Measurements from ENCODE around the gene EXOC3L4.

Gene EXOC3L4

GRCh38 chr14:103104654-103105452, 10.3 kb downstream of the EXOC3L4 start (continued):
- TF ChIP-seq WT1 (tag by site-specific recombination; IDR thresholded peaks at IDR 0.05) = peak; percentile 70; the same call in 1 of the 2 replicates
- TF ChIP-seq KLF1 (tag by site-specific recombination; IDR thresholded peaks at IDR 0.05) = peak; percentile 75
- TF ChIP-seq ZNF624 (tag by site-specific recombination; IDR thresholded peaks at IDR 0.05) = peak; percentile 80; the same call in 1 of the 2 replicates
- TF ChIP-seq, protein P1, sequence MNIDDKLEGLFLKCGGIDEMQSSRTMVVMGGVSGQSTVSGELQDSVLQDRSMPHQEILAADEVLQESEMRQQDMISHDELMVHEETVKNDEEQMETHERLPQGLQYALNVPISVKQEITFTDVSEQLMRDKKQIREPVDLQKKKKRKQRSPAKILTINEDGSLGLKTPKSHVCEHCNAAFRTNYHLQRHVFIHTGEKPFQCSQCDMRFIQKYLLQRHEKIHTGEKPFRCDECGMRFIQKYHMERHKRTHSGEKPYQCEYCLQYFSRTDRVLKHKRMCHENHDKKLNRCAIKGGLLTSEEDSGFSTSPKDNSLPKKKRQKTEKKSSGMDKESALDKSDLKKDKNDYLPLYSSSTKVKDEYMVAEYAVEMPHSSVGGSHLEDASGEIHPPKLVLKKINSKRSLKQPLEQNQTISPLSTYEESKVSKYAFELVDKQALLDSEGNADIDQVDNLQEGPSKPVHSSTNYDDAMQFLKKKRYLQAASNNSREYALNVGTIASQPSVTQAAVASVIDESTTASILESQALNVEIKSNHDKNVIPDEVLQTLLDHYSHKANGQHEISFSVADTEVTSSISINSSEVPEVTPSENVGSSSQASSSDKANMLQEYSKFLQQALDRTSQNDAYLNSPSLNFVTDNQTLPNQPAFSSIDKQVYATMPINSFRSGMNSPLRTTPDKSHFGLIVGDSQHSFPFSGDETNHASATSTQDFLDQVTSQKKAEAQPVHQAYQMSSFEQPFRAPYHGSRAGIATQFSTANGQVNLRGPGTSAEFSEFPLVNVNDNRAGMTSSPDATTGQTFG (tag by site-specific recombination; IDR thresholded peaks at IDR 0.05; ENCODE audit: borderline replicate concordance) = peak; percentile 75; the same call in 1 of the 2 replicates
- no peak for TF ChIP-seq ZNF660 (tag by site-specific recombination; IDR thresholded peaks at IDR 0.05)
- TF ChIP-seq, protein P2, sequence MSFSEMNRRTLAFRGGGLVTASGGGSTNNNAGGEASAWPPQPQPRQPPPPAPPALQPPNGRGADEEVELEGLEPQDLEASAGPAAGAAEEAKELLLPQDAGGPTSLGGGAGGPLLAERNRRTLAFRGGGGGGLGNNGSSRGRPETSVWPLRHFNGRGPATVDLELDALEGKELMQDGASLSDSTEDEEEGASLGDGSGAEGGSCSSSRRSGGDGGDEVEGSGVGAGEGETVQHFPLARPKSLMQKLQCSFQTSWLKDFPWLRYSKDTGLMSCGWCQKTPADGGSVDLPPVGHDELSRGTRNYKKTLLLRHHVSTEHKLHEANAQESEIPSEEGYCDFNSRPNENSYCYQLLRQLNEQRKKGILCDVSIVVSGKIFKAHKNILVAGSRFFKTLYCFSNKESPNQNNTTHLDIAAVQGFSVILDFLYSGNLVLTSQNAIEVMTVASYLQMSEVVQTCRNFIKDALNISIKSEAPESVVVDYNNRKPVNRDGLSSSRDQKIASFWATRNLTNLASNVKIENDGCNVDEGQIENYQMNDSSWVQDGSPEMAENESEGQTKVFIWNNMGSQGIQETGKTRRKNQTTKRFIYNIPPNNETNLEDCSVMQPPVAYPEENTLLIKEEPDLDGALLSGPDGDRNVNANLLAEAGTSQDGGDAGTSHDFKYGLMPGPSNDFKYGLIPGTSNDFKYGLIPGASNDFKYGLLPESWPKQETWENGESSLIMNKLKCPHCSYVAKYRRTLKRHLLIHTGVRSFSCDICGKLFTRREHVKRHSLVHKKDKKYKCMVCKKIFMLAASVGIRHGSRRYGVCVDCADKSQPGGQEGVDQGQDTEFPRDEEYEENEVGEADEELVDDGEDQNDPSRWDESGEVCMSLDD (tag by site-specific recombination; IDR thresholded peaks at IDR 0.05) = peak; percentile 98
- peak; percentile 93 for TF ChIP-seq KLF8 (tag by site-specific recombination; IDR thresholded peaks at IDR 0.05)
- no peak for TF ChIP-seq ATF2 (tag by site-specific recombination; IDR thresholded peaks at IDR 0.05; ENCODE audit: low read depth)
- TF ChIP-seq, protein P3, sequence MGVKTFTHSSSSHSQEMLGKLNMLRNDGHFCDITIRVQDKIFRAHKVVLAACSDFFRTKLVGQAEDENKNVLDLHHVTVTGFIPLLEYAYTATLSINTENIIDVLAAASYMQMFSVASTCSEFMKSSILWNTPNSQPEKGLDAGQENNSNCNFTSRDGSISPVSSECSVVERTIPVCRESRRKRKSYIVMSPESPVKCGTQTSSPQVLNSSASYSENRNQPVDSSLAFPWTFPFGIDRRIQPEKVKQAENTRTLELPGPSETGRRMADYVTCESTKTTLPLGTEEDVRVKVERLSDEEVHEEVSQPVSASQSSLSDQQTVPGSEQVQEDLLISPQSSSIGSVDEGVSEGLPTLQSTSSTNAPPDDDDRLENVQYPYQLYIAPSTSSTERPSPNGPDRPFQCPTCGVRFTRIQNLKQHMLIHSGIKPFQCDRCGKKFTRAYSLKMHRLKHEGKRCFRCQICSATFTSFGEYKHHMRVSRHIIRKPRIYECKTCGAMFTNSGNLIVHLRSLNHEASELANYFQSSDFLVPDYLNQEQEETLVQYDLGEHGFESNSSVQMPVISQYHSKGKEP (tag by site-specific recombination; IDR thresholded peaks at IDR 0.05) = no peak
- TF ChIP-seq ZNF223 (tag by site-specific recombination; IDR thresholded peaks at IDR 0.05) = peak; percentile 79
- TF ChIP-seq MZF1 (tag by site-specific recombination; IDR thresholded peaks at IDR 0.05; ENCODE audit: borderline replicate concordance) = no peak
- no peak for TF ChIP-seq ZNF626 (tag by site-specific recombination; IDR thresholded peaks at IDR 0.05)
- no peak for TF ChIP-seq ZNF830 (tag by site-specific recombination; IDR thresholded peaks at IDR 0.05; ENCODE audit: low read depth)
- no peak for TF ChIP-seq ZNF521 (tag by site-specific recombination; IDR thresholded peaks at IDR 0.05)
- TF ChIP-seq ZNF214 (tag by site-specific recombination; IDR thresholded peaks at IDR 0.05; ENCODE audit: borderline replicate concordance) = no peak
- no peak for TF ChIP-seq MEIS1 (CRISPR knock-in tag; IDR thresholded peaks at IDR 0.05; ENCODE audit: borderline replicate concordance)
- peak; percentile 99 for TF ChIP-seq GLI4 (tag by site-specific recombination; IDR thresholded peaks at IDR 0.05)
- no peak for TF ChIP-seq HOXC10 (CRISPR knock-in tag; IDR thresholded peaks at IDR 0.05)
- TF ChIP-seq ZNF354C (tag by site-specific recombination; IDR thresholded peaks at IDR 0.05; ENCODE audit: borderline replicate concordance, low read depth) = no peak
- TF ChIP-seq, protein P4, sequence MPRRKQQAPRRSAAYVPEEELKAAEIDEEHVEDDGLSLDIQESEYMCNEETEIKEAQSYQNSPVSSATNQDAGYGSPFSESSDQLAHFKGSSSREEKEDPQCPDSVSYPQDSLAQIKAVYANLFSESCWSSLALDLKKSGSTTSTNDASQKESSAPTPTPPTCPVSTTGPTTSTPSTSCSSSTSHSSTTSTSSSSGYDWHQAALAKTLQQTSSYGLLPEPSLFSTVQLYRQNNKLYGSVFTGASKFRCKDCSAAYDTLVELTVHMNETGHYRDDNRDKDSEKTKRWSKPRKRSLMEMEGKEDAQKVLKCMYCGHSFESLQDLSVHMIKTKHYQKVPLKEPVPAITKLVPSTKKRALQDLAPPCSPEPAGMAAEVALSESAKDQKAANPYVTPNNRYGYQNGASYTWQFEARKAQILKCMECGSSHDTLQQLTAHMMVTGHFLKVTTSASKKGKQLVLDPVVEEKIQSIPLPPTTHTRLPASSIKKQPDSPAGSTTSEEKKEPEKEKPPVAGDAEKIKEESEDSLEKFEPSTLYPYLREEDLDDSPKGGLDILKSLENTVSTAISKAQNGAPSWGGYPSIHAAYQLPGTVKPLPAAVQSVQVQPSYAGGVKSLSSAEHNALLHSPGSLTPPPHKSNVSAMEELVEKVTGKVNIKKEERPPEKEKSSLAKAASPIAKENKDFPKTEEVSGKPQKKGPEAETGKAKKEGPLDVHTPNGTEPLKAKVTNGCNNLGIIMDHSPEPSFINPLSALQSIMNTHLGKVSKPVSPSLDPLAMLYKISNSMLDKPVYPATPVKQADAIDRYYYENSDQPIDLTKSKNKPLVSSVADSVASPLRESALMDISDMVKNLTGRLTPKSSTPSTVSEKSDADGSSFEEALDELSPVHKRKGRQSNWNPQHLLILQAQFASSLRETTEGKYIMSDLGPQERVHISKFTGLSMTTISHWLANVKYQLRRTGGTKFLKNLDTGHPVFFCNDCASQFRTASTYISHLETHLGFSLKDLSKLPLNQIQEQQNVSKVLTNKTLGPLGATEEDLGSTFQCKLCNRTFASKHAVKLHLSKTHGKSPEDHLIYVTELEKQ (tag by site-specific recombination; IDR thresholded peaks at IDR 0.05; ENCODE audit: borderline replicate concordance) = no peak; the same call in 1 of the 2 replicates
- TF ChIP-seq ZNF585B (tag by site-specific recombination; IDR thresholded peaks at IDR 0.05) = no peak
- TF ChIP-seq ZNF571 (tag by site-specific recombination; IDR thresholded peaks at IDR 0.05) = no peak
- no peak for TF ChIP-seq ZFP41 (tag by site-specific recombination; IDR thresholded peaks at IDR 0.05; ENCODE audit: borderline replicate concordance)
- TF ChIP-seq ZNF777 (tag by site-specific recombination; IDR thresholded peaks at IDR 0.05; ENCODE audit: borderline replicate concordance) = peak; percentile 90; the same call in 1 of the 2 replicates
- TF ChIP-seq GFI1B (tag by site-specific recombination; IDR thresholded peaks at IDR 0.05) = no peak
- no peak; the same call in 1 of the 2 replicates for TF ChIP-seq ZNF16 (tag by site-specific recombination; IDR thresholded peaks at IDR 0.05; ENCODE audit: low read depth)
- peak; percentile 79 for TF ChIP-seq BCL11A (tag by site-specific recombination; IDR thresholded peaks at IDR 0.05; ENCODE audit: low read depth)
